Cardiac muscle cell (in vitro differentiated cells and primary cell): ENCODE measurements around the gene MYL6B. TPM values are rescaled to one million over a fixed set of nuclear protein-coding genes. Genes with fewer than 3 reads are reported as not detected.

ENCODE experiments used
- DNase-seq, 2 donors: peaks; one replicate each; pipeline versions ENCODE4 v3.0.0 to v3.0.0-alpha.2; 2010 to 2017; ENCODE audit warnings: low read depth in 1 of 2, low spot score in 1 of 2
- H3K27ac ChIP-seq: fragments of 200-600 bp; sonication (generic); 2 replicates; pipeline ENCODE4 v1.5.1; 2016
- H3K27me3 ChIP-seq: fragments of 200-600 bp; sonication (generic); 2 replicates; pipeline ENCODE4 v1.6.0; 2016; ENCODE audit warnings: control low read depth
- H3K36me3 ChIP-seq: fragments of 200-600 bp; sonication (generic); 2 replicates; pipeline ENCODE4 v1.5.1; 2016; ENCODE audit warnings: control low read depth
- H3K4me1 ChIP-seq: fragments of 200-600 bp; sonication (generic); 2 replicates; pipeline ENCODE4 v1.8.1; 2017; ENCODE audit warnings: low read depth, mild to moderate bottlenecking, mixed run types
- H3K4me3 ChIP-seq: fragments of 200-600 bp; sonication (generic); 2 replicates; pipeline ENCODE4 v1.5.1; 2016; ENCODE audit warnings: mild to moderate bottlenecking
- H3K9me3 ChIP-seq: fragments of 200-600 bp; sonication (generic); 2 replicates; pipeline ENCODE4 v1.5.1; 2017; ENCODE audit warnings: low read depth, mild to moderate bottlenecking, control low read depth
- polyA plus RNA-seq: library from polyadenylated mRNA; unstranded; fragments of >200 nt; fragmentation: Nextera tagmentation; extraction: Ambion mirVana; gene quantifications from 2 replicates; pipeline ENCODE4 v1.2.1, GENCODE V29; 2016
- total RNA-seq: library from RNA; depleted of rRNA; stranded (reverse); fragments of >200 nt; gene quantifications from 2 replicates; pipeline ENCODE4 v1.2.3, GENCODE V29; 2016
- TF ChIP-seq, protein P1 (sequence below): IDR thresholded peaks from 2 replicates; pipeline ENCODE4 v1.5.1; 2012; ENCODE audit warnings: low read depth, mild to moderate bottlenecking, low read length

The MYL6B gene
- total and polyA plus RNA-seq, 2 experiments from 2014 or later = 142 to 293 TPM

DNA sequence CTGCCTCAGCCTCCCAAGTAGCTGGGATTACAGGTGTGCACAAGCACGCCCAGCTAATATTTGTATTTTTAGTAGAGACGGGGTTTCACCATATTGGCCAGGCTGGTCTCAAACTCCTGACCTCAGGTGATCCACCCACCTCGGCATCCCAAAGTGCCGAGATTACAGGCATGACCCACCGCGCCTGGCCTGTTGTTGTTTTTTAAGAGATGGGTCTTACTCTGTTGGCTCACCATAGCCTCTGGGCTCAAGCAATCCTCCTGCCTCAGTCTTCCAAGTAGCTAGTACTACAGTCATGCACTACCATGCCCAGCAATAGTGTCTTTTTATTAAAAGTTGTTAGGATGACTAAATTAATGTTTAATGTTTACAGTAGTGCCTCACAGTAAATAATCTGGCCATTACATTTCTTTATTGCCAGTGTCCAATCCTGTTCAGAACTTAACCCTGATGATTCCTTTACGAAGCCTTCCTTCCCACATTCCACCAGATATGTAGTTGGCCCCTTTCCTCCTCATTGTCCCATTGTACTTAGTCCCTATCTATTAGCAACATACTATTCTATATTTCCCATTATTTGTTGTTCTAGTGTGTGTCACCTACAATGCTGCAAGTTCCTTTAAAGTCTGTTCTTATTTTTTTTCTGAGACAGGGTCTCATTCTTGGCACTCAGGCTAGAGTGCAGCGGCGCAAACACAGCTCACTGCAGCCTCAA lies 45.7 kb downstream of the MYL6B start:
- no peaks in the 10 kb centered on the region for H3K9me3 ChIP-seq
- no peaks in the 10 kb centered on the region for H3K36me3 ChIP-seq
- TF ChIP-seq, protein P1, sequence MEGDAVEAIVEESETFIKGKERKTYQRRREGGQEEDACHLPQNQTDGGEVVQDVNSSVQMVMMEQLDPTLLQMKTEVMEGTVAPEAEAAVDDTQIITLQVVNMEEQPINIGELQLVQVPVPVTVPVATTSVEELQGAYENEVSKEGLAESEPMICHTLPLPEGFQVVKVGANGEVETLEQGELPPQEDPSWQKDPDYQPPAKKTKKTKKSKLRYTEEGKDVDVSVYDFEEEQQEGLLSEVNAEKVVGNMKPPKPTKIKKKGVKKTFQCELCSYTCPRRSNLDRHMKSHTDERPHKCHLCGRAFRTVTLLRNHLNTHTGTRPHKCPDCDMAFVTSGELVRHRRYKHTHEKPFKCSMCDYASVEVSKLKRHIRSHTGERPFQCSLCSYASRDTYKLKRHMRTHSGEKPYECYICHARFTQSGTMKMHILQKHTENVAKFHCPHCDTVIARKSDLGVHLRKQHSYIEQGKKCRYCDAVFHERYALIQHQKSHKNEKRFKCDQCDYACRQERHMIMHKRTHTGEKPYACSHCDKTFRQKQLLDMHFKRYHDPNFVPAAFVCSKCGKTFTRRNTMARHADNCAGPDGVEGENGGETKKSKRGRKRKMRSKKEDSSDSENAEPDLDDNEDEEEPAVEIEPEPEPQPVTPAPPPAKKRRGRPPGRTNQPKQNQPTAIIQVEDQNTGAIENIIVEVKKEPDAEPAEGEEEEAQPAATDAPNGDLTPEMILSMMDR = no peak
- peaks cover 4% of the 10 kb centered on the region for H3K4me1 ChIP-seq
- H3K27ac ChIP-seq = no peak overlapping the region
- H3K27me3 ChIP-seq = no peaks in the 10 kb centered on the region
- DNase-seq = peak in 1 of 2 donors; percentile 17
- H3K4me3 ChIP-seq = no peak overlapping the region

DNA sequence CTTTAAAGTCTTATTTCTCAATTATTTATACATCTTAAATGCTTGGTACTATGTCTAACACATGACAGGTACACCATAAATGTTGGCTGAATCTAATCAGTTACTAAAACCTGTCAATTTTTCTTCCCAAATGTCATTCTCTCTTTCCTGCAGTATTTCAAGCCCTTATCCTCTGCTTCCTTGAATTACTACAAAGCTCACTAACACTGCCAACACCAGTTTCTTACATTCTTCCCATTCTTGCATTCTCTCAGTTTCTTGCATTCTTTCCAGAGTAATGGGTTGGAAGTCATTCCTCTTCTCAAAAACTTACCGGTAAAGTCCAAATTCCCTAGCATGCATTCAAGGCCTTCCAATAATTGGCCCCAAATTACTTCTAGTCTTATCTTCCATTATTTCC lies 46.4 kb downstream of the MYL6B start:
- peaks cover 4% of the 10 kb centered on the region for H3K4me1 ChIP-seq
- no peak overlapping the region for H3K4me3 ChIP-seq
- H3K27me3 ChIP-seq = no peaks in the 10 kb centered on the region
- no peaks in the 10 kb centered on the region for H3K36me3 ChIP-seq
- no peak overlapping the region for H3K27ac ChIP-seq
- H3K9me3 ChIP-seq = no peaks in the 10 kb centered on the region
- peak in 1 of 2 donors; percentile 46 for DNase-seq
- TF ChIP-seq, protein P1 = no peak

DNA sequence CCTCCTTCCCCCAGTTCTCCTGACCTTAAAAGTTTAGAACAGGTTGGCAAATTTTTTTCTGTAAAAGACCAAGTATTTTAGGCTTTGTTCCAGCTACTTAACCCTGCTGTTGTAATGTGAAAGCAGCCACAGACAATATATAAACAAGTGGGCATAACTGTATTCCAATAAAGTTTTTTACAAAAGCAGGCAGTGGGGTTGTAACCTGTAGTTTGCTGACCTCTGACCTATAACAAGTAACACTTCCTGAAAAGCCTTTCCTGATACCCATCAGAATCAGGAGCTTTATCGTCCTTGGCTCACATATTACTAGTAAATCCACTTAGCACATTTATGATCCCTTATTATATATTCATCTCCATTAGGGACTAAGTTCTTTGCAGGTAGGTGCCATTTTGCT lies 50.0 kb downstream of the MYL6B start:
- TF ChIP-seq, protein P1 = no peak
- no peaks in the 10 kb centered on the region for H3K27me3 ChIP-seq
- peaks cover 13% of the 10 kb centered on the region for H3K36me3 ChIP-seq
- H3K4me1 ChIP-seq = no peaks in the 10 kb centered on the region
- H3K4me3 ChIP-seq = no peak overlapping the region
- no peaks in the 10 kb centered on the region for H3K9me3 ChIP-seq
- no peak for DNase-seq
- H3K27ac ChIP-seq = peak overlapping the region; percentile 52

DNA sequence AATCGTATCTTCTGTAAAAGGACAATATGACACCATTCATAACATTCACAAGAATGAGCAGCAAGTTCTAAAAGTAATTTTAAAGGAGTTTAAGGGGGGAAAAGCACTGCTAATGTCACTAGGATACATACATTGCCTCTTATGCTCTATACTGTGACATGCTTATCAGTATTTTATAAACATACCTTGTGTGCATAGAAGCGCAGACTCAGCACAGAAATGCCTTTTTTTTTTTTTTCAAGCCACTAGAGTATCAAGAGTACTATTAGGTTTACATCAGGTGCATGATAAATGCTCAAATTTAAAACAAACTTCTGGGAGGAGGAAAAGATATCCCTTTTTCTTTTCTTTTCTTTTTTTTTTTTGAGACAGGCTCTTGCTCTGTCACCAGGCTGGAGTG lies 50.5 kb downstream of the MYL6B start:
- no peaks in the 10 kb centered on the region for H3K9me3 ChIP-seq
- H3K27ac ChIP-seq = peak overlapping the region; percentile 52
- H3K4me3 ChIP-seq = no peak overlapping the region
- H3K36me3 ChIP-seq = peaks cover 18% of the 10 kb centered on the region
- no peaks in the 10 kb centered on the region for H3K27me3 ChIP-seq
- no peaks in the 10 kb centered on the region for H3K4me1 ChIP-seq
- TF ChIP-seq, protein P1 = no peak
- DNase-seq = no peak

DNA sequence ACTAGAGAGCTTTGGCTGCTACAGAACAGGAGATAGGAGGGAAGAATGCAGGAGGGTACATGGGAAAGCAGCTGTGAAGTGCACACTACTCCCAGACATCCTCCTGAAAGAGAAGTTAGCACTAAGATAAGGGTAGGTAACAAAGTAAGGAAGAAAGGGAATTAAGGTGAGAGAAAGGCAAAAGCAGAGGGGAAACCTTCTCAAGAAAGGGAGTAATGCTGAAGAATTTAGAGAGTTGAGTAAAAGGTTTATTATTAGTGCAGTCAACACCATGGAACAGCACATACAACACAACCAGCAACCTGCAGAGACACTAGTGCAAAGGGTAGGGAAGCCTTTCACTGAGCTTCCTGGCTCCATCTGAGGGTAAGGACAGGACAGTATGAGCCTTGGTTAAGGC lies 51.9 kb downstream of the MYL6B start:
- H3K4me3 ChIP-seq = no peak overlapping the region
- H3K36me3 ChIP-seq = peaks cover 22% of the 10 kb centered on the region
- DNase-seq = no peak
- H3K4me1 ChIP-seq = no peaks in the 10 kb centered on the region
- H3K9me3 ChIP-seq = no peaks in the 10 kb centered on the region
- H3K27me3 ChIP-seq = no peaks in the 10 kb centered on the region
- TF ChIP-seq, protein P1 = no peak
- H3K27ac ChIP-seq = peak overlapping the region; percentile 40
